ENCODE results near the gene DDR2.
A peak's percentile ranks its signal among the peaks of the same experiment; 100 is the strongest.
"Not testable (repeated sequence)": the region's sequence is repeated elsewhere in the genome, so short reads cannot be mapped to it uniquely, and the experiment has no call there.

DDR2 gene

DNA sequence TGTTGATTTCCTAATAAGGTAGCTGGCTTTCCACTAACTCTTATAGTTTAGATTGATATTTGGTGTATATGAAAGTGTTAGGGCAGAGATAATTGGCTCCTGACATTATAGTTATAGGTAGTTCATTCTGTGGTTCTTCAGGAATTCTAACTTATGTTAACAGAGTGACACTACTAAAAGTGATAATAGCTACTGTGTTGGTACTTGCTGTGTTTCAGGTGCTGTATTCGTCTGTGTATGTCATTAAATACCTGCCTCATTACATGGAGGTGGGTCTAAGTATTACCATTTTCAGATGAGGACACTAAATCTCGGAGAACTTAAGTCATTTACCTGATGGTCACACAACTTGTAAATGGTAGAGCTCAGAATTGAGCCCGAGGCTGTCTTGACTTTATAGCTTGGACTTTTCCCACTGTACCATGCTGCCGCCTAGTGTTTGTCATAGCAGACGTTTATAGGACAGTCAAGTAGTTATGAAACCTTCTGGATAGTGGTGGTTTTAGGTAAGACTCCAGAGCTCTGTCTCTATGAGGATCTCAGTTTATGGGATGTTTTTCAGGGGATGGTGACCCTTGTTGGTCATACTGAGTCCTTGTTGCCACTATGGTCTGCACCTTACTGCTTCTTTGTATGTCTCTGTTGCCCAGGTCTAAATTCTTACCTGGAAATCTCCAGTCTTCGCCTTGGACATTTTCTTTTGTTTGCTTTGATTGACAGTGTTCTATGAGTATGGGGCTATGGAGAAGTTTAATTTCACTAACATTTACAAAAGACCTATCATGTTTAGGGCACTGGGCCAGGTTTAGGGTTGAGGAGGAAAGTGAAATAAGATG, 167.9 kb downstream of the DDR2 start:
- H3K9me3 ChIP-seq; H3K27me3 ChIP-seq; H3K4me1 ChIP-seq; H3K27ac ChIP-seq; H3K4me3 ChIP-seq; intact Hi-C loops (cut with DNase I; ENCODE audit: low total_unique reads): not testable (repeated sequence)
- TF ChIP-seq, protein P1, sequence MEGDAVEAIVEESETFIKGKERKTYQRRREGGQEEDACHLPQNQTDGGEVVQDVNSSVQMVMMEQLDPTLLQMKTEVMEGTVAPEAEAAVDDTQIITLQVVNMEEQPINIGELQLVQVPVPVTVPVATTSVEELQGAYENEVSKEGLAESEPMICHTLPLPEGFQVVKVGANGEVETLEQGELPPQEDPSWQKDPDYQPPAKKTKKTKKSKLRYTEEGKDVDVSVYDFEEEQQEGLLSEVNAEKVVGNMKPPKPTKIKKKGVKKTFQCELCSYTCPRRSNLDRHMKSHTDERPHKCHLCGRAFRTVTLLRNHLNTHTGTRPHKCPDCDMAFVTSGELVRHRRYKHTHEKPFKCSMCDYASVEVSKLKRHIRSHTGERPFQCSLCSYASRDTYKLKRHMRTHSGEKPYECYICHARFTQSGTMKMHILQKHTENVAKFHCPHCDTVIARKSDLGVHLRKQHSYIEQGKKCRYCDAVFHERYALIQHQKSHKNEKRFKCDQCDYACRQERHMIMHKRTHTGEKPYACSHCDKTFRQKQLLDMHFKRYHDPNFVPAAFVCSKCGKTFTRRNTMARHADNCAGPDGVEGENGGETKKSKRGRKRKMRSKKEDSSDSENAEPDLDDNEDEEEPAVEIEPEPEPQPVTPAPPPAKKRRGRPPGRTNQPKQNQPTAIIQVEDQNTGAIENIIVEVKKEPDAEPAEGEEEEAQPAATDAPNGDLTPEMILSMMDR (IDR thresholded peaks at IDR 0.05), result peak; percentile 62 to 74
- peak; percentile 76 to 81 for DNase-seq
- peaks cover 33 to 41% (median 34%) of the 10 kb centered on the region in 3 donors for H3K36me3 ChIP-seq

DNA sequence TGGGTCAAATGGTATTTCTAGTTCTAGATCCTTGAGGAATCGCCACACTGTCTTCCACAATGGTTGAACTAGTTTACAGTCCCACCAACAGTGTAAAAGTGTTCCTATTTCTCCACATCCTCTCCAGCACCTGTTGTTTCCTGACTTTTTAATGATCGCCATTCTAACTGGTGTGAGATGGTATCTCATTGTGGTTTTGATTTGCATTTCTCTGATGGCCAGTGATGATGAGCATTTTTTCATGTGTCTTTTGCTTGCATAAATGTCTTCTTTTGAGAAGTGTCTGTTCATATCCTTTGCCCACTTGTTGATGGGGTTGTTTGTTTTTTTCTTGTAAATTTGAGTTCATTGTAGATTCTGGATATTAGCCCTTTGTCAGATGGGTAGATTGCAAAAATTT, 175.2 kb downstream of the DDR2 start:
- H3K27ac ChIP-seq; H3K9me3 ChIP-seq; H3K27me3 ChIP-seq; H3K4me3 ChIP-seq; DNase-seq; intact Hi-C loops (cut with DNase I; ENCODE audit: low total_unique reads); H3K4me1 ChIP-seq: not testable (repeated sequence)
- H3K36me3 ChIP-seq, result peaks cover 19 to 40% (median 28%) of the 10 kb centered on the region in 3 donors

DNA sequence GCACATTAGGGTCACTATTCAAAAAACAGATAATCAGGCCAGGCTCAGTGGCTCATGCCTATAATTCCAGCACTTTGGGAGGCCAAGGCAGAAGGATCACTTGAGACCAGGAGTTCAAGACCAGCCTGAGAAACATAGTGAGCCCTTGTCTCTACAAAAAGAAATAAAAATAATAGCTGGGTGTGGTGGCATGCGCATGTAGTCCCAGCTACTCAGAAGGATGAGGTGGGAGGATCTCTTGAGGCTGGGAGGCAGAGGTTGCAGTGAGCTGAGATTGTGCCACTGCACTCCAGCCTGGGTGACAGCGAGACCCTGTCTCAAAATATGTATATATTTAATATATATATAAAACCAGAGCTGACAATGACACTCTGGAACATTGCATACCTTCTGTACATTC, 180.1 kb downstream of the DDR2 start:
- H3K4me3 ChIP-seq; DNase-seq; H3K9me3 ChIP-seq; intact Hi-C loops (cut with DNase I; ENCODE audit: low total_unique reads); H3K4me1 ChIP-seq; H3K36me3 ChIP-seq; H3K27ac ChIP-seq; H3K27me3 ChIP-seq: not testable (repeated sequence)

DNA sequence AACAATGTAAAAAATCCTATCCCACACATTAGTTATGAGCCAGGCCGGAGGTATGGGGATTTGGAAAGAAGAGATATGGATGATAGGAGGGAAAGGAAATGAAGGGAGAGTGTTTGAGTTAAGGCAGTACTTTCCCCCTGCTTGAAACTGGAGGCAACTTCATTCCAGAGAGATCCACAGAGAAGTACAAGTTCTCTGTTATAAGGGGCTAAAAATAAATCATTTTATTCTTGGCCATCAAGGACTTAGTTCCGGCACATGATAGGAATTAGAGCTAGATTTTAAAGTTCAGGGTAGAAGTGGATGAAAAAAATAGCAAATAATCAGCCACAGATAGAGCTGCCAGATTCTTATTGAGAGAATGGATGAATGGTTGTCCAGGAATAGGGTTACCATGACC, 185.9 kb downstream of the DDR2 start:
- not testable (repeated sequence) for DNase-seq

DNA sequence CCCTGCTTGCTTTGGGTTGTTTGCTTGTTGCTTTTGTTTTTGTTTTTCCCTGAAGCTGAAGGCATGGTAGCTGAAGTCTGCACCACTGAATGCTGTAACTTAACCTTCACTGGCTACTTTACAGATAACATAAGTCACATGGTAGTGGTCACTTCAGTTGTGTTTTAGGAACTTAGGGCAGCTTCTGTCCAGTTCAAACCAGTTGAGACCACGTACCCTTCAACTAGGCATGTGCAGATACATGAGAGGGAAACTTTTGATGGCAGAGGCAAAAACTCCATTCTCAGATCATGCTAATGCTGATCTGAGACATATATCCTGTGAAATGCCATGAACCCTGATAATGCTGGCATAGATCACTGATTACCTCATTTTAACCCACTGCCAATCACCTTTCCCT, 186.4 kb downstream of the DDR2 start:
- H3K9me3 ChIP-seq; H3K4me3 ChIP-seq; intact Hi-C loops (cut with DNase I; ENCODE audit: low total_unique reads); H3K27ac ChIP-seq; H3K27me3 ChIP-seq; DNase-seq; H3K36me3 ChIP-seq: not testable (repeated sequence)
- peaks cover 0 to 11% (median 7%) of the 10 kb centered on the region in 4 donors for H3K4me1 ChIP-seq

More for the DNA sequence above, 185.9 kb downstream of the DDR2 start:
- H3K9me3 ChIP-seq; H3K27ac ChIP-seq; intact Hi-C loops (cut with DNase I; ENCODE audit: low total_unique reads); H3K4me3 ChIP-seq; H3K27me3 ChIP-seq; H3K36me3 ChIP-seq: not testable (repeated sequence)
- peaks cover 0 to 11% (median 7%) of the 10 kb centered on the region in 4 donors for H3K4me1 ChIP-seq

DNA sequence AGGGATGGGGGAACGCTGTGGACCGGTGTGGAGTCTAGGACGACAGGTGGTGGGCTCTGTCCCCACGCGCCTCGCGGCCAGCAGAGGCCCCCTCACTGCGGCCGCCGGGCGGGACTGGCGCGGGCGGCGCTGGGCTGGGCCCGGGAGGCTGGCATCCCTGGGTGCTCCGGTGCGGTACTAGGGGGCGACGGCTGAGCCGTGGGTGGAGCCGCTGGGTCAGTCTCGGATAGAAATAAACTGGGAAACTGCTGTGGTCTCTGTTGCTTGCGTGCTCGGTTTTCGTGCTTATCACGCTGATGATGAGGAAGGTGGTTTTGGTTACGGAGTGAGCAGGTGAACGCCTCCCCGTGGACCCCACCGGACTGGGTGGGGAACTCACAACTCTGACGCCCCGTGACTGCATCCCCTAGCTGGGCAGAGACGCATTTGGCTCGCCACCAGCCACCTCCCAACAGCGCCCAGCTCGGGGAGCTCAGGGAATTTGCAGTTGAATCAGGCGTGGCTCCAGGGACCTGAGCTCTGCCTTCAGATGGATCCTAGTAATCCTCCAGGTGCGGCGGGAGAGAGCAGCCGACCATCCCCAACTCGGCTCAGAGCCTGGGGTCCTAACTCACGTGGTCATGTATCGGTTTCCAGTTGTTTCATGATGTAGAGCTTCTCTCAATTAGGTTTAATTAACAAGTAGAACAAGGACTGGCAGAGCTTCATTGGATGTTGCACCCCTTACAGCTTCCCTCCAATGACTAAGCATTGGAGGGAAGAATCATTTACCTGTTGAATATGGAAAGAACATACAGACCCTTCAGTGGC, 190.3 kb downstream of the DDR2 start:
- Histone ChIP-seq H3K36me3 (no peaks in the 10 kb centered on the region), H3K4me1 (peaks cover 0 to 11% (median 7%) of the 10 kb centered on the region in 4 donors), H3K4me3 (peak overlapping the region; percentile 40 to 50), H3K27me3 (peaks cover 0 to 7% of the 10 kb centered on the region in 2 donors), H3K27ac (no peak overlapping the region), H3K9me3 (no peaks in the 10 kb centered on the region)
- intact Hi-C loops (cut with DNase I; ENCODE audit: low total_unique reads), result no loop called here
- TF ChIP-seq, protein P1 (IDR thresholded peaks at IDR 0.05), result no peak
- peak in 1 of 2 donors; percentile 62 for DNase-seq

DNA sequence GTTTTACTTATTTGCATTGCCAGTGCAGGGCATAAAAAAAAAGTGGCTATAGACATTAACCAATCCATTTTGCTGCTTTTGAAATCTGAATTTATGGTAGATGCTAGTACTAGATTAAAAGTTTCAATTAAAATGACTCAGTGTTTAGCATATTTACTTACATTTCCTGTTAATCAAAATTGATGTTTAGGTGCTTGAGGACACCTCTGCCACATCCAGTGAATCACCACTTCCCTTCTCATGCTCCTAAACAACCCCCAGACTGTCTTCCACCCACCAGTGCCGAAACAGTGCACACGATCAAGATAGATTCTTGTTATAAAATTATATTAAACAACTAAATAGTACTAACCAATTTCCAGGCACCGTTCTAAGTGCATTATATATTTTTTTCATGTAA, 191.0 kb downstream of the DDR2 start:
- peaks cover 0 to 7% of the 10 kb centered on the region in 2 donors for H3K27me3 ChIP-seq
- H3K9me3 ChIP-seq, result no peaks in the 10 kb centered on the region
- TF ChIP-seq, protein P1 (IDR thresholded peaks at IDR 0.05), result no peak
- DNase-seq, result no peak
- H3K4me3 ChIP-seq, result no peak overlapping the region
- no peaks in the 10 kb centered on the region for H3K36me3 ChIP-seq
- H3K27ac ChIP-seq, result no peak overlapping the region
- H3K4me1 ChIP-seq, result peaks cover 0 to 11% (median 7%) of the 10 kb centered on the region in 4 donors
- intact Hi-C loops (cut with DNase I; ENCODE audit: low total_unique reads), result no loop called here
